ENCODE data around the gene BNIP5.
A peak's percentile ranks its signal among the peaks of the same experiment; 100 is the strongest.

BNIP5 gene

DNA sequence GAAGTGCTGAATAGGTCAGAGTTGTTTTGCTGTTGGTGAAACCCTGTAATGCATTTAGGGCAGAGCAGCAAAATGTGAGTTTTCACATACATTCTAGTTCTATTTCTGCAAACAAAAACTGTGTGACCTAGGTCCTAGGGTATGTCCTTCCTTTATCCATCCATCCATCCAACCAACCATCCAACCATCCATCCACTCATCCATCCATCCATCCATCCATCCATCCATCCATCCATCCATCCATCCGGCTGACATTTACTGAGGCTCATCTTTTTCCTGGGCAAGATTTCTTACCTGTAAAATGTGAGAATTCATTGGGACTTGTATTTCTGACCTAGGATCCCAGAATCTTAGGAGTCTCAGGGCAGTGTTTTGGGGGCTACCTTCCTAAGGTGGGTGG lies 52.3 kb downstream of the BNIP5 start:
- H3K36me3 ChIP-seq (replicated peaks; ENCODE audit: low read depth, low read length), result no peaks in the 10 kb centered on the region
- H4K20me1 ChIP-seq (ENCODE audit: insufficient read depth, low read length), result no peaks in the 10 kb centered on the region
- H3K27me3 ChIP-seq (ENCODE audit: low read depth, low read length), result peaks cover 55% of the 10 kb centered on the region
- no peak overlapping the region for H3K9ac ChIP-seq (ENCODE audit: low read length)
- H3K79me2 ChIP-seq (ENCODE audit: low read length), result no peaks in the 10 kb centered on the region
- H3K4me2 ChIP-seq (ENCODE audit: low read length), result no peak overlapping the region
- no peak overlapping the region for H3K4me3 ChIP-seq (ENCODE audit: low read length)
- H3K27ac ChIP-seq (ENCODE audit: low read length), result no peak overlapping the region
- H3K4me1 ChIP-seq (ENCODE audit: low read length), result peaks cover 14% of the 10 kb centered on the region
- H2AFZ ChIP-seq (ENCODE audit: low read depth, low read length), result no peak overlapping the region
- TF ChIP-seq, protein P1, sequence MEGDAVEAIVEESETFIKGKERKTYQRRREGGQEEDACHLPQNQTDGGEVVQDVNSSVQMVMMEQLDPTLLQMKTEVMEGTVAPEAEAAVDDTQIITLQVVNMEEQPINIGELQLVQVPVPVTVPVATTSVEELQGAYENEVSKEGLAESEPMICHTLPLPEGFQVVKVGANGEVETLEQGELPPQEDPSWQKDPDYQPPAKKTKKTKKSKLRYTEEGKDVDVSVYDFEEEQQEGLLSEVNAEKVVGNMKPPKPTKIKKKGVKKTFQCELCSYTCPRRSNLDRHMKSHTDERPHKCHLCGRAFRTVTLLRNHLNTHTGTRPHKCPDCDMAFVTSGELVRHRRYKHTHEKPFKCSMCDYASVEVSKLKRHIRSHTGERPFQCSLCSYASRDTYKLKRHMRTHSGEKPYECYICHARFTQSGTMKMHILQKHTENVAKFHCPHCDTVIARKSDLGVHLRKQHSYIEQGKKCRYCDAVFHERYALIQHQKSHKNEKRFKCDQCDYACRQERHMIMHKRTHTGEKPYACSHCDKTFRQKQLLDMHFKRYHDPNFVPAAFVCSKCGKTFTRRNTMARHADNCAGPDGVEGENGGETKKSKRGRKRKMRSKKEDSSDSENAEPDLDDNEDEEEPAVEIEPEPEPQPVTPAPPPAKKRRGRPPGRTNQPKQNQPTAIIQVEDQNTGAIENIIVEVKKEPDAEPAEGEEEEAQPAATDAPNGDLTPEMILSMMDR (IDR thresholded peaks at IDR 0.05; ENCODE audit: low read depth, low read length), result no peak
- no peak for TF ChIP-seq EZH2phosphoT487 (IDR thresholded peaks at IDR 0.05; ENCODE audit: low read depth)
- no peaks in the 10 kb centered on the region for H3K9me3 ChIP-seq (ENCODE audit: insufficient read depth, low read length)

DNA sequence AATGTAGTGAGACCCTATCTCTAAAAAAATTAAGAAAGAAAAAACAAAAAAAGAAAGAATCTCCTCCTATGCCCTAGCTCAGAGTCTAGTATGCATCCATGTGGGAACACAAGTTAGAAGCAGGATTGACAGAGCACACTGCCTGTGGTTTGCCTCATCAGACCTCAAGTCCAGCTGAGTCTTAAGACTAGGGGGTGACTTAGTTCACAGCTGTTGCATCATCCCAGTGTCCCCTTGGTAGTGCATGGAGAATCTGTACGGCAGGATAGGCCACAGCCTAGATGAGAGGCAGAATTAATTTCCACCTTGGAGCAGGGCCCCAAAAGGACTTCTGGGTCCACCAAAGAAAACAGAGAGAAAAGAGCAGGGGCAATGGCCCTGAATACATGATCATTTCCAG lies 53.1 kb downstream of the BNIP5 start:
- Histone ChIP-seq H3K4me3 (ENCODE audit: low read length) (no peak overlapping the region), H3K27ac (ENCODE audit: low read length) (no peak overlapping the region), H3K79me2 (ENCODE audit: low read length) (no peaks in the 10 kb centered on the region)

DNA sequence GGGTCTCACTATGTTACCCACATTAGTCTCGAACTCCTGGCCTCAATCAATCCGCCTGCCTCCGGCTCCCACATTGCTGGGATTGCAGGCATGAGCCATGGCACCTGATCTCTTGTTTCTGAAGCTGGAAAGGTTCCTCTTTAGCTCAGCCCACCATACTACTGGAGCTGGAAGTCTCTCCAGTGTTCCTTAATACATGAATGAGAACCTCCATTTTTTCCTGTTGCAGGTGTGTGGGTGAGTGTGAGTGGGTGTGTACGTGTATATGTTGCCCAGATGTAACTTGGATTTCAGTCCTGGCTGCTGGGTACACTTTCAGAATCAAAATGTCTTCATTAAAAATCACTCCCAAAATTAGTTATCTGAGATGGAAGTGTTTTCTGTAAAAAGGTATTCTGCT lies 55.7 kb downstream of the BNIP5 start:
- Histone ChIP-seq H3K36me3 (replicated peaks; ENCODE audit: low read depth, low read length) (no peaks in the 10 kb centered on the region), H4K20me1 (ENCODE audit: insufficient read depth, low read length) (no peaks in the 10 kb centered on the region), H3K4me3 (ENCODE audit: low read length) (no peak overlapping the region), H3K9ac (ENCODE audit: low read length) (no peak overlapping the region), H3K79me2 (ENCODE audit: low read length) (no peaks in the 10 kb centered on the region), H3K4me1 (ENCODE audit: low read length) (peaks cover 14% of the 10 kb centered on the region), H3K27ac (ENCODE audit: low read length) (no peak overlapping the region), H3K4me2 (ENCODE audit: low read length) (peak overlapping the region; percentile 31), H2AFZ (ENCODE audit: low read depth, low read length) (no peak overlapping the region), H3K9me3 (ENCODE audit: insufficient read depth, low read length) (no peaks in the 10 kb centered on the region), H3K27me3 (ENCODE audit: low read depth, low read length) (peaks cover 75% of the 10 kb centered on the region)
- TF ChIP-seq, protein P1 (IDR thresholded peaks at IDR 0.05; ENCODE audit: low read depth, low read length), result no peak
- no peak for TF ChIP-seq EZH2phosphoT487 (IDR thresholded peaks at IDR 0.05; ENCODE audit: low read depth)

More for the DNA sequence above, 53.1 kb downstream of the BNIP5 start:
- no peaks in the 10 kb centered on the region for H4K20me1 ChIP-seq (ENCODE audit: insufficient read depth, low read length)
- H3K27me3 ChIP-seq (ENCODE audit: low read depth, low read length), result peaks cover 59% of the 10 kb centered on the region
- no peak overlapping the region for H3K4me2 ChIP-seq (ENCODE audit: low read length)
- no peaks in the 10 kb centered on the region for H3K36me3 ChIP-seq (replicated peaks; ENCODE audit: low read depth, low read length)
- H3K4me1 ChIP-seq (ENCODE audit: low read length), result peaks cover 14% of the 10 kb centered on the region
- H3K9ac ChIP-seq (ENCODE audit: low read length), result no peak overlapping the region
- no peak for TF ChIP-seq EZH2phosphoT487 (IDR thresholded peaks at IDR 0.05; ENCODE audit: low read depth)
- TF ChIP-seq, protein P1 (IDR thresholded peaks at IDR 0.05; ENCODE audit: low read depth, low read length), result no peak
- H2AFZ ChIP-seq (ENCODE audit: low read depth, low read length), result no peak overlapping the region
- H3K9me3 ChIP-seq (ENCODE audit: insufficient read depth, low read length), result no peaks in the 10 kb centered on the region

DNA sequence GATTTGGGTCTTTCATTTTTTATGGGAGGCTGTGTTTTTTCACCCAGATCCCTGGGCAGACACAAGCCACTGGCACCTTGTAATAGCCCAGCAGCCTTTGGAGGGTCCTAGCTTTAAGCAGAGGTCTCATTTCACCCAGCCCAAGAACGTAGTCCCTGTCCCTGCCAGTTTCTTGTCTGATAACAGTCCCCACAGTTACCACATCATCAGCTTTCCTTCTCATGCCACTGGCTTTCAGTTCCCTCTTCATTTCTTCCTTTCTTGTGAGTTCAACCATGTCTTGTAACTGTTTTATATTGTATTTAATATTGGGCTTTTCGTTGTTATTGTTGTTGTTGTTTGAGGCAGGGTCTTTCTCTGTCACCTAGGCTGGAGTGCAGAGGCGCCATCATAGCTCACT lies 56.2 kb downstream of the BNIP5 start:
- peaks cover 70% of the 10 kb centered on the region for H3K27me3 ChIP-seq (ENCODE audit: low read depth, low read length)
- peaks cover 14% of the 10 kb centered on the region for H3K4me1 ChIP-seq (ENCODE audit: low read length)
- H3K9ac ChIP-seq (ENCODE audit: low read length), result no peak overlapping the region
- H3K27ac ChIP-seq (ENCODE audit: low read length), result no peak overlapping the region
- no peak overlapping the region for H2AFZ ChIP-seq (ENCODE audit: low read depth, low read length)
- H3K4me2 ChIP-seq (ENCODE audit: low read length), result peak overlapping the region; percentile 31
- H3K4me3 ChIP-seq (ENCODE audit: low read length), result no peak overlapping the region
- H3K36me3 ChIP-seq (replicated peaks; ENCODE audit: low read depth, low read length), result no peaks in the 10 kb centered on the region
- no peaks in the 10 kb centered on the region for H3K79me2 ChIP-seq (ENCODE audit: low read length)
- no peaks in the 10 kb centered on the region for H3K9me3 ChIP-seq (ENCODE audit: insufficient read depth, low read length)
- H4K20me1 ChIP-seq (ENCODE audit: insufficient read depth, low read length), result no peaks in the 10 kb centered on the region
- TF ChIP-seq EZH2phosphoT487 (IDR thresholded peaks at IDR 0.05; ENCODE audit: low read depth), result no peak
- TF ChIP-seq, protein P1 (IDR thresholded peaks at IDR 0.05; ENCODE audit: low read depth, low read length), result no peak
